Measurements from ENCODE around the gene RBM4.

Gene RBM4

DNA sequence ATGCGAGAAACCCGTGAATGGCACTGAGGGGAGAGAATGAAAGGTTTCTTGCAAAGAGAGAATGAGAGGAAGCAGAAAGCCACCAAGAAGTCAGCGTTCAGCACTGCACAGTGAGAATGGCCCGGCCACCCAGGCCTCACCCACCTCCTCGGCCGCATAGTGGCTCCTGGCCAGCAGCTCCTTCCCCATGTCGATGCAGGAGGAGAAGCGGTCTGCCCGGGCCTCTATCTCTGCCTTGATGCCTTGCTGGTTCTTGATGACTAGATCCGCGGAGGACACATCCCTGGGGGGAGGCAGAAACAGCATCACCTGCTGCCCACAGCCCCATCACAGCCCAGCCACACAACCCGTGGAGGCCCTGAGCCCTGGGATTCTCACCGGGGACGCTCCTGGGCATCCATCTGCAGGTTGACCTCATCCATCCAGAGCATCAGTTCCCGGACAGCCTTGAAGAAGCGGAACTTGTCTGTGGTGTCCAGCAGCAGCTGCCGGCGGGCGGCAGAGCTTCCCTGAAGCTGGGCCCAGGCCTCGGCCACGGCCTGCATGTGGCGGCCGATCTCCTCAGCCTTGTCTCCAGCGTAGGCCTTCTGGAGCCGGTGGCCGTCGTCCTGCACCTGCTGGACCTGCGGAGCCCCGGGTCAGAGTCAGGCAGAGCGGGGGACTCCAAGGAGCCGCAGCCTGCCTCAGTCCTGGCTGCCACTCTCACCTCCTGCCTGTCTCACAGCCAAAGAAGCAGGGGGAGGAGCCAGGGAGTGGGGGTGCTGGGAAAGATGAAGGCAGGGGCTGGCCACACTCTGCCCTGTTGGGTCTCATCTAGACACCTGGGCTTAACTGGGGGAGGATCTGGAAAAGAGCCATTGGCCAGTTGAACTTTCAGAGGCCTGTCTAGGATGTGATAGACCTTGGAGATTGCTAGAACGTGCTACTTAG lies 51.4 kb downstream of the RBM4 start:
- TF ChIP-seq, protein P1, sequence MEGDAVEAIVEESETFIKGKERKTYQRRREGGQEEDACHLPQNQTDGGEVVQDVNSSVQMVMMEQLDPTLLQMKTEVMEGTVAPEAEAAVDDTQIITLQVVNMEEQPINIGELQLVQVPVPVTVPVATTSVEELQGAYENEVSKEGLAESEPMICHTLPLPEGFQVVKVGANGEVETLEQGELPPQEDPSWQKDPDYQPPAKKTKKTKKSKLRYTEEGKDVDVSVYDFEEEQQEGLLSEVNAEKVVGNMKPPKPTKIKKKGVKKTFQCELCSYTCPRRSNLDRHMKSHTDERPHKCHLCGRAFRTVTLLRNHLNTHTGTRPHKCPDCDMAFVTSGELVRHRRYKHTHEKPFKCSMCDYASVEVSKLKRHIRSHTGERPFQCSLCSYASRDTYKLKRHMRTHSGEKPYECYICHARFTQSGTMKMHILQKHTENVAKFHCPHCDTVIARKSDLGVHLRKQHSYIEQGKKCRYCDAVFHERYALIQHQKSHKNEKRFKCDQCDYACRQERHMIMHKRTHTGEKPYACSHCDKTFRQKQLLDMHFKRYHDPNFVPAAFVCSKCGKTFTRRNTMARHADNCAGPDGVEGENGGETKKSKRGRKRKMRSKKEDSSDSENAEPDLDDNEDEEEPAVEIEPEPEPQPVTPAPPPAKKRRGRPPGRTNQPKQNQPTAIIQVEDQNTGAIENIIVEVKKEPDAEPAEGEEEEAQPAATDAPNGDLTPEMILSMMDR (IDR thresholded peaks at IDR 0.05; ENCODE audit: insufficient read depth, low read depth, low read length, missing control alignments) = no peak
- no peak for DNase-seq (ENCODE audit: low read depth)
- no peak overlapping the region for H3K4me3 ChIP-seq (ENCODE audit: low read depth, low read length)

DNA sequence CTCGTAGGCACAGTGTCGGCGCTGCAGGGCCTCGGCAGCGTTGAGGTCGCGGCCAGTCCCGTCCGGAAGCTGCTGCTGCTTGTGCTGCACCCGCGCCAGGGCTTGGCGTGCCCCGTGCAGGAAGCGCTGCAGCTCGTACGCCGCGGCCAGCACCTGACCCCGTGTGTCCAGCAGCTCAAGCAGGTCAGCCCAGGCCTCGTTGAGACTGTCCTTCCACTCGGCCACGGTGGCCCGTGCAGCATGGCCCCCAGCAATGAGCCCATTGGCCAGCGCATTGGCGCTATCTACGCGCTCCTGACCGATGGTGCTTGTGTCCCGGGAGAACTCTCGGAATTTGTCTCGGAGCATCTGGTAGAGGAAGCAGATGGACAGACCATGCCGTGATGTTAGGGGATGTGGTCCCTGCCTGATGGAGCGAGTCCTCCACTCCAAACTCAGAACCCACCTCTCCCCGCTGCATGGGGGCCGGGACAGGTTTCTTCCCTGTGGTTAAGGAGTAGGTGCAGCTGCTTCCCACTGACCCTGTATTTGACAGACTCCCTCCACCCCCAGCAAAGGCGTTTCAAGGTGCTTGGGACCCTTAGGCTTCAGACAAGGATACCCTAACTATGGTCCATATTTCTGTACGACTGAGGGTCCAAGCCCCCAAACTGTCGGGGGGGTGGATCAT lies 52.9 kb downstream of the RBM4 start:
- TF ChIP-seq, protein P1 (IDR thresholded peaks at IDR 0.05; ENCODE audit: insufficient read depth, low read depth, low read length, missing control alignments) = no peak
- no peak for DNase-seq (ENCODE audit: low read depth)
- no peak overlapping the region for H3K4me3 ChIP-seq (ENCODE audit: low read depth, low read length)

DNA sequence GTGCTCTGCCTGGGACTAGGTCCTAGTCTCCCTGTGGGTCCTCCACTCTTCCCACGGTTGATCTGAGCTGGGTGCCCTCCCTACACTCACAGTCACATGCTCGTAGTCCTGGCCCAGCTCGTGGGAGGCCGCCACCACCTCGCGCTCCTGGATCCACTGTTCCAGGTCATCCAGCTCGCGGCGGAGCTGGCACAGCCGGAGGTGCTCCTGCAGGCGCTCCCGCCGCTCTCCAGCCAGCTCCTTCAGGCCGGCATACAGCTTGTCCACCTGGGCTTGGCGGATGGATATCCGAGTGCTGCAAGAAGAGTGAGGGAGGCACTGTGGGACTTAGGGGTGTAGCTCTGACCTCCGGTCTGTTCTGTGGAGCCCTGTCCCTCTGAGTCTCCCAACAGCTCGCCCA lies 53.9 kb downstream of the RBM4 start:
- no peak overlapping the region for H3K4me3 ChIP-seq (ENCODE audit: low read depth, low read length)
- DNase-seq (ENCODE audit: low read depth) = no peak
- TF ChIP-seq, protein P1 (IDR thresholded peaks at IDR 0.05; ENCODE audit: insufficient read depth, low read depth, low read length, missing control alignments) = no peak

GRCh38 chr11:66692871-66693331 lies 54.4 kb downstream of the RBM4 start:
- no peak overlapping the region for H3K4me3 ChIP-seq (ENCODE audit: low read depth, low read length)
- DNase-seq (ENCODE audit: low read depth) = no peak
- TF ChIP-seq, protein P1 (IDR thresholded peaks at IDR 0.05; ENCODE audit: insufficient read depth, low read depth, low read length, missing control alignments) = no peak

DNA sequence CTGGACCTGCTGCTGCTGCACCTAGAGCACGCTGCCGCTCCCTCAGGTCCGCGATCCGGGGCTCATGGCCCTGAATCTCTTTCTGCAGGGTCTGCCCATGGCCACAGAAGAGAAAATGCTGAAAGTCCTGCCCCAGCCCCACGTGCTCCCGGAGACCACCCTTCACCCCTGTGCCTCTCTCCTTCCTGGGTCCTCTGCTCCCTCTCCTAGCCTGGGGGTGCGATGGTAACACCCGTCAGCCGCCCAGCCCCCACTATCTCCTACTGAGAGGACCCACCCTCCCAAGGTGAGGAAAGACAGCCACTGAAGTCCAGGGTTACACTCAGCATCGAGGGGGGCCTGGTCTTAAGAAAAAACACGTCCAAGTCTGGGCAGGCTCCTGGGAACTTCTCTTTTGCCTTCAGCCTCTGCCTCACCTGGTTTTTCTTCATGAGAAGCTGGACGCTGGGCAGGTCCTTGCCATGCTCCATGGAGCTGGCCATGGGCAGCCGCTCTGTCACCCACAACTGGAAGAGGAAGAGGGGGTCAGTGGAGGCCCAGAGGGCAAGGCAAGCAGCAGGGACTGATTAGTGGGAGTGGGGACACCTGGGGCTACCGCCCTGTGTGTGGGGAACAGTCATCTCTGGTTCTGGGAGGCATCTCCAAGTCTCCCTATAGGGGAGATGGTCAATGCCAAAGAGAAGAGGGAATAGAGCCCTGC lies 55.0 kb downstream of the RBM4 start:
- no peak overlapping the region for H3K4me3 ChIP-seq (ENCODE audit: low read depth, low read length)
- no peak for DNase-seq (ENCODE audit: low read depth)
- TF ChIP-seq, protein P1 (IDR thresholded peaks at IDR 0.05; ENCODE audit: insufficient read depth, low read depth, low read length, missing control alignments) = no peak

DNA sequence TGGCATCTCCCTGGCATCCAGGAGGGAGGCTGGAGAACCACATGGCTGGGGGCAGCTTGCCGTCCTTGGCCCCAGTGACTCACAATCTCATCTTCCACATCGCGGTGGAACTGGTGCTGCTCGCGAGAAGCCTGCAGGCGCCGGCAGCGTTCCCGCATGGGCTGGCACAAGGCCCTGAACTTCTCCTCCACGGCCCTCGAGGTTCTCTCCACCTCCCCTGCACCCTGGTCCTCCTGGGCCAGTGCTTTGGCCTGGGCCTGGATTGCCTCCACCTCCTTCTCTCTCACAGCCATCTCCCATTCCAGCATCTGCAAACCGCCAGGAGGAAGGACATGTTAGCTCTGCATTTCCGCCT lies 55.5 kb downstream of the RBM4 start:
- no peak overlapping the region for H3K4me3 ChIP-seq (ENCODE audit: low read depth, low read length)
- DNase-seq (ENCODE audit: low read depth) = no peak
- TF ChIP-seq, protein P1 (IDR thresholded peaks at IDR 0.05; ENCODE audit: insufficient read depth, low read depth, low read length, missing control alignments) = no peak

Measured in GM12865 (cell line).